GM13976 (cell line): ENCODE data around the gene CSNK1G1.
"Not testable (repeated sequence)": the region's sequence is repeated elsewhere in the genome, so short reads cannot be mapped to it uniquely, and the experiment has no call there.

Experiments used
- DNase-seq: peaks from one replicate; pipeline ENCODE4 v3.0.0; 2012; ENCODE audit warnings: low spot score
- CTCF ChIP-seq: IDR thresholded peaks from 2 replicates; pipeline ENCODE4 v1.5.1; 2012; ENCODE audit warnings: borderline replicate concordance, mild to moderate bottlenecking; ENCODE audit not compliant: insufficient read depth; ENCODE audit errors: extremely low read depth, missing control alignments, control extremely low read depth
- in situ Hi-C: fragments of 300-500 bp; cut with MboI; formaldehyde crosslinking; loops from one replicate; pipeline ENCODE4 v1.12.0; 2022; ENCODE audit warnings: low sequenced_read_pairs, mixed read lengths, inconsistent platforms; ENCODE audit not compliant: unreplicated experiment

CSNK1G1 gene

DNA sequence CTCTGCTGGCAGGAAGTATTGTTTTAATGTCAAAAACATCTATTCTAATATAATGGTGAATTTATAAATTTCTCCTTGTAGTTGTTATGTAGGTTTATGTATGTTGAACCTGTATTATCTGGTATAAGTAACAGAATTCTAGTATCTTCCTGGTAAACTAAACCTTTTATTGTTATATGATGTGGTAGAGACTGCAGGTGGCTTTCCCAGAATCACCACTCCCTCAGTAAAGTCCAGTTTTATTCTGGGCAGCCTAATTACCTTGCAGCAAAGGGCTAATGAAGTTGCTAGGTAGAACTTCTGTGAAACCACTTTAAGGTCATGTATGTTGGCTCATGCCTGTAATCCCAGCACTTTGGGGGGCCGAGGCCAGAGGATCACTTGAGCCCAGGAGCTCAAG is 15.6 kb downstream of the CSNK1G1 start:
- in situ Hi-C loops, result no loop called here
- no peak for DNase-seq
- no peak for TF ChIP-seq CTCF

DNA sequence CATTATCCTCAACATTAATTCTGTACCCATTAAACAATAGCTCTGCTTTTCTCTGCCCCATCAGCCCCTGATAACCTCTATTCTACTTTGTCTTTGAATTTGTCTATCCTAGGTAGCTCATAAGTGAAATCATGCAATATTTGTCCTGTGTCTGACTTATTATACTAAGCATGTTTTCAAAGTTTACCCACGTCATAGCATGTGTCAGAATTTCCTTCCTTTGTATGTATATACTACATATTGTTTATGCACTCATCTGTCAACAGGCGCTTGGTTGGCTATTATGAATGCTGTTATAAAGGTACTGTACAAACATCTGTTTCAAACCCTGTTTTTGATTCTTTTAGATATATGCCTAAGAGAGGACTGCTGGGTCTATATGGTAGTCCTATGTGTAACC is 18.2 kb downstream of the CSNK1G1 start:
- no peak for DNase-seq
- in situ Hi-C loops, result no loop called here
- TF ChIP-seq CTCF, result no peak

GRCh38 chr15:64333986-64334929 is 21.7 kb downstream of the CSNK1G1 start:
- no peak for DNase-seq
- TF ChIP-seq CTCF, result no peak
- in situ Hi-C loops, result no loop called here

DNA sequence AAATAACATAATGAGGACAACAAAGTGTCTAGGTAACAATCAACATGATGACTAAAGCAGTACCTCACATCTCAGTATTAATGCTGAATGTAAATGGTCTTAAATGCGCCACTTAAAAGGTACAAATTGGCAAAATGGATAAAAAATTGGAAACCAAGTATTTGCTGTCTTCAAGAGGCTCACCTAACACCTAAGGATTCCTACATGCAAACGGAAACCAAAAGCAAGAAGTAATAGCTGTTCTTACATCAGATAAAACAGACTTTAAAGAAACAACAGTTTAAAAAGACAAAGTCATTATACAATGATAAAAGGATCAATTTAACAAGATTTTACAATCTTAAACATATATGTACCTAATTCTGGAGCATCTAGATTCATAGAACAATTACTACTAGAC is 22.5 kb downstream of the CSNK1G1 start:
- in situ Hi-C loops, result no loop called here
- DNase-seq, result no peak
- TF ChIP-seq CTCF, result no peak

DNA sequence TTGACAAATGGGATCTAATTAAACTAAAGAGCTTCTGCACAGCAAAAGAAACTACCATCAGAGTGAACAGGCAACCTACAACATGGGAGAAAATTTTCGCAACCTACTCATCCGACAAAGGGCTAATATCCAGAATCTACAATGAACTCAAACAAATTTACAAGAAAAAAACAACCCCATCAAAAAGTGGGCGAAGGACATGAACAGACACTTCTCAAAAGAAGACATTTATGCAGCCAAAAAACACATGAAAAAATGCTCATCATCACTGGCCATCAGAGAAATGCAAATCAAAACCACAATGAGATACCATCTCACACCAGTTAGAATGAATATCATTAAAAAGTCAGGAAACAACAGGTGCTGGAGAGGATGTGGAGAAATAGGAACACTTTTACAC is 24.3 kb downstream of the CSNK1G1 start:
- in situ Hi-C loops, result not testable (repeated sequence)

DNA sequence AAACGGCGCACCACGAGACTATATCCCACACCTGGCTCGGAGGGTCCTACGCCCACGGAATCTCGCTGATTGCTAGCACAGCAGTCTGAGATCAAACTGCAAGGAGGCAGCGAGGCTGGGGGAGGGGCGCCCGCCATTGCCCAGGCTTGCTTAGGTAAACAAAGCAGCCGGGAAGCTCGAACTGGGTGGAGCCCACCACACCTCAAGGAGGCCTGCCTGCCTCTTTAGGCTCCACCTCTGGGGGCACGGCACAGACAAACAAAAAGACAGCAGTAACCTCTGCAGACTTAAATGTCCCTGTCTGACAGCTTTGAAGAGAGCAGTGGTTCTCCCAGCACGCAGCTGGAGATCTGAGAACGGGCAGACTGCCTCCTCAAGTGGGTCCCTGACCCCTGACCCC is 29.0 kb downstream of the CSNK1G1 start:
- not testable (repeated sequence) for DNase-seq

More for the DNA sequence above, 24.3 kb downstream of the CSNK1G1 start:
- not testable (repeated sequence) for DNase-seq

GRCh38 chr15:64326458-64326857 is 29.5 kb downstream of the CSNK1G1 start:
- in situ Hi-C loops, DNase-seq: not testable (repeated sequence)

More for the DNA sequence above, 29.0 kb downstream of the CSNK1G1 start:
- in situ Hi-C loops, result not testable (repeated sequence)

DNA sequence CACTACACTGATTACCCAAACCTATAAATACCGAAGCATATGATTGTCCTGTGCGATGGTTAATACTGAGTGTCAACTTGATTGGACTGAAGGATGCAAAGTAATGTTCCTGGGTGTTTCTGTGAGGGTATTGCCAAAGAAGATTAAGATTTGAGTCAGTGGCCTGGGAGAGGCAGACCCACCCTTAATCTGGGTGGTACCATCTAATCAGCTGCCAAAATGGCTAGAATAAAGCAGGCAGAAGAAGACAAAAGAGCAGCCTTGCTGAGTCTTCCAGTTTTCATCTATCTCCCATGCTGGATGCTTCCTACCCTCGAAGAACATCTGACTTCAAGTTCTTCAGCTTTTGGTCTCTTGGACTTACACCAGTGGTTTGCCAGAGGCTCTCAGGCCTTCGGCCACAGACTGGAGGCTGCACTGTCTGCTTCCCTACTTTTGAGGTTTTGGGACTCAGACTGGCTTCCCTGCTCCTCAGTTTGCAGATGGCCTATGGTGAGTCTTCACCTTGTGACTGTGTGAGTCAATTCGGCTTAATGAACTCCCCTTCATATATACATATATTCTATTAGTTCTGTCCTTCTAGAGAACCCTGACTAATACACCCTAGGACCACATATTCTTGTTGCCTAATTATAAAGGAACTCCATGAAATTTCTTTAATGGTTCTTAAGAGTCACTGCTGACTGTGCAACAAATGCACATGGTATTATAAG is 31.7 kb downstream of the CSNK1G1 start:
- no peak for TF ChIP-seq CTCF
- in situ Hi-C loops, result no loop called here
- no peak for DNase-seq
